Calu3 (cell line): ENCODE results near the gene FILIP1L. TPM values are rescaled to one million over a fixed set of nuclear protein-coding genes. Genes with fewer than 3 reads are reported as not detected.

Experiments used
- BruUV-seq: library from RNA; stranded (reverse); fragments of 400-500 nt; replicated peaks from 2 replicates; lab custom pipeline; 2021; lab: Mats Ljungman, UMichigan
- CTCF ChIA-PET: fragments of 300-600 bp; sonication (Branson Sonifier 250); formaldehyde crosslinking; loops from one replicate; lab custom pipeline; 2022; ENCODE audit warnings: antibody characterized with exemption; lab: Charles Lee
- DNase-seq: peaks from one replicate; pipeline ENCODE4 v3.0.0; 2022
- H3K27ac Mint-ChIP-seq: one replicate; pipeline ENCODE4 v1.8.0; 2022; ENCODE audit warnings: mixed read lengths; ENCODE audit not compliant: unreplicated experiment
- H3K27me3 Mint-ChIP-seq: one replicate; pipeline ENCODE4 v1.8.0; 2022; ENCODE audit warnings: mixed read lengths; ENCODE audit not compliant: unreplicated experiment
- H3K36me3 Mint-ChIP-seq: one replicate; pipeline ENCODE4 v1.8.0; 2022; ENCODE audit warnings: mild to moderate bottlenecking, moderate library complexity, mixed read lengths; ENCODE audit not compliant: insufficient read depth, unreplicated experiment
- H3K4me1 Mint-ChIP-seq: one replicate; pipeline ENCODE4 v1.8.0; 2022; ENCODE audit warnings: mild to moderate bottlenecking, low read depth, mixed read lengths; ENCODE audit not compliant: unreplicated experiment
- H3K4me3 Mint-ChIP-seq: one replicate; pipeline ENCODE4 v1.8.0; 2022; ENCODE audit warnings: mild to moderate bottlenecking, low read depth, moderate library complexity, mixed read lengths; ENCODE audit not compliant: unreplicated experiment
- H3K9me3 Mint-ChIP-seq: one replicate; pipeline ENCODE4 v1.8.0; 2022; ENCODE audit warnings: low read depth, mixed read lengths; ENCODE audit not compliant: unreplicated experiment
- CTCF ChIP-seq: fragments of 200-600 bp; IDR thresholded peaks from one replicate; pipeline ENCODE4 v1.8.0; 2022; ENCODE audit warnings: antibody characterized with exemption; ENCODE audit not compliant: unreplicated experiment
- intact Hi-C: fragments of 100-400 bp; cut with micrococcal nuclease; formaldehyde crosslinking; loops from one replicate; pipeline ENCODE4 v1.10.0; 2022; ENCODE audit not compliant: unreplicated experiment
- total RNA-seq: library from RNA; stranded (reverse); gene quantifications from 2 replicates; pipeline ENCODE4 v1.2.3, GENCODE V29; 2022

FILIP1L gene
- total RNA-seq, 1 experiment from 2014 or later, result 5.2 TPM

GRCh38 chr3:100018806-100019205, 95.5 kb downstream of the FILIP1L start:
- H3K4me1 Mint-ChIP-seq, result peaks cover 19% of the 10 kb centered on the region
- H3K27ac Mint-ChIP-seq, result no peak overlapping the region
- CTCF ChIA-PET, result interaction anchor here (0.6 kb wide), 1 partner anchor 211 kb away, joined by 3 read pairs; no protein-coding TSS in a partner anchor
- no peaks in the 10 kb centered on the region for H3K36me3 Mint-ChIP-seq
- no peaks in the 10 kb centered on the region for H3K9me3 Mint-ChIP-seq
- no peak for TF ChIP-seq CTCF
- H3K27me3 Mint-ChIP-seq, result no peaks in the 10 kb centered on the region
- DNase-seq, result no peak
- no peak overlapping the region for H3K4me3 Mint-ChIP-seq
- BruUV-seq, result no TSS peak
- intact Hi-C loops, result no loop called here

GRCh38 chr3:100010087-100010417, 104.2 kb downstream of the FILIP1L start:
- H3K4me3 Mint-ChIP-seq, result no peak overlapping the region
- CTCF ChIA-PET, result interaction anchor here (1.1 kb wide), 1 partner anchor 31 kb away, joined by 3 read pairs; no protein-coding TSS in a partner anchor
- H3K4me1 Mint-ChIP-seq, result peaks cover 45% of the 10 kb centered on the region
- no peak for TF ChIP-seq CTCF
- no peaks in the 10 kb centered on the region for H3K9me3 Mint-ChIP-seq
- no TSS peak for BruUV-seq
- no peak overlapping the region for H3K27ac Mint-ChIP-seq
- H3K36me3 Mint-ChIP-seq, result no peaks in the 10 kb centered on the region
- intact Hi-C loops, result no loop called here
- H3K27me3 Mint-ChIP-seq, result no peaks in the 10 kb centered on the region
- no peak for DNase-seq

GRCh38 chr3:100009276-100010086, 104.8 kb downstream of the FILIP1L start:
- no peaks in the 10 kb centered on the region for H3K9me3 Mint-ChIP-seq
- intact Hi-C loops, result loop anchor here (5.0 kb wide), 2 partner anchors 57 to 167 kb away; no protein-coding TSS in a partner anchor
- H3K4me3 Mint-ChIP-seq, result no peak overlapping the region
- CTCF ChIA-PET, result interaction anchor here (0.7 to 1.1 kb wide), 2 partner anchors 32 to 1063 kb away, joined by 3 read pairs; no protein-coding TSS in a partner anchor
- no peak for TF ChIP-seq CTCF
- H3K27me3 Mint-ChIP-seq, result no peaks in the 10 kb centered on the region
- H3K4me1 Mint-ChIP-seq, result peaks cover 51% of the 10 kb centered on the region
- no peak for DNase-seq
- H3K27ac Mint-ChIP-seq, result no peak overlapping the region
- H3K36me3 Mint-ChIP-seq, result no peaks in the 10 kb centered on the region
- BruUV-seq, result no TSS peak

GRCh38 chr3:100008081-100008698, 106.1 kb downstream of the FILIP1L start:
- CTCF ChIA-PET, result interaction anchor here (2.0 kb wide), 1 partner anchor 165 kb away, joined by 6 read pairs; no protein-coding TSS in a partner anchor
- BruUV-seq, result no TSS peak
- H3K27me3 Mint-ChIP-seq, result no peaks in the 10 kb centered on the region
- TF ChIP-seq CTCF, result no peak
- H3K36me3 Mint-ChIP-seq, result no peaks in the 10 kb centered on the region
- H3K4me3 Mint-ChIP-seq, result no peak overlapping the region
- no peak overlapping the region for H3K27ac Mint-ChIP-seq
- peaks cover 64% of the 10 kb centered on the region for H3K4me1 Mint-ChIP-seq
- H3K9me3 Mint-ChIP-seq, result no peaks in the 10 kb centered on the region
- DNase-seq, result no peak
- intact Hi-C loops, result loop anchor here (5.0 kb wide), 2 partner anchors 56 to 166 kb away; no protein-coding TSS in a partner anchor
